Measurements from ENCODE around the gene SYK.

The SYK gene

GRCh38 chr9:90869361-90869760, 67.7 kb downstream of the SYK start:
- FAIRE-seq, result no peak
- no peak for TF ChIP-seq POLR2A (IDR thresholded peaks at IDR 0.05; ENCODE audit: low read depth, low read length)
- TF ChIP-seq TAF1 (IDR thresholded peaks at IDR 0.05; ENCODE audit: low read depth, low read length), result no peak
- no peak for TF ChIP-seq POLR2AphosphoS5 (IDR thresholded peaks at IDR 0.05; ENCODE audit: low read depth, low read length)
- no peak for TF ChIP-seq SPI1 (IDR thresholded peaks at IDR 0.05; ENCODE audit: low read depth, low read length)
- no peak for TF ChIP-seq POU2F2 (IDR thresholded peaks at IDR 0.05; ENCODE audit: low read depth, low read length)
- TF ChIP-seq PAX5 (IDR thresholded peaks at IDR 0.05; ENCODE audit: insufficient read depth, low read length, severe bottlenecking), result no peak

GRCh38 chr9:90870621-90871326, 69.2 kb downstream of the SYK start:
- TF ChIP-seq SPI1 (IDR thresholded peaks at IDR 0.05; ENCODE audit: low read depth, low read length) (no peak), PAX5 (IDR thresholded peaks at IDR 0.05; ENCODE audit: insufficient read depth, low read length, severe bottlenecking) (no peak)
- DNase-seq (ENCODE audit: insufficient read length, low spot score) (no peak), FAIRE-seq (no peak)

More at GRCh38 chr9:90869361-90869760, 67.7 kb downstream of the SYK start:
- DNase-seq (ENCODE audit: insufficient read length, low spot score), result no peak

DNA sequence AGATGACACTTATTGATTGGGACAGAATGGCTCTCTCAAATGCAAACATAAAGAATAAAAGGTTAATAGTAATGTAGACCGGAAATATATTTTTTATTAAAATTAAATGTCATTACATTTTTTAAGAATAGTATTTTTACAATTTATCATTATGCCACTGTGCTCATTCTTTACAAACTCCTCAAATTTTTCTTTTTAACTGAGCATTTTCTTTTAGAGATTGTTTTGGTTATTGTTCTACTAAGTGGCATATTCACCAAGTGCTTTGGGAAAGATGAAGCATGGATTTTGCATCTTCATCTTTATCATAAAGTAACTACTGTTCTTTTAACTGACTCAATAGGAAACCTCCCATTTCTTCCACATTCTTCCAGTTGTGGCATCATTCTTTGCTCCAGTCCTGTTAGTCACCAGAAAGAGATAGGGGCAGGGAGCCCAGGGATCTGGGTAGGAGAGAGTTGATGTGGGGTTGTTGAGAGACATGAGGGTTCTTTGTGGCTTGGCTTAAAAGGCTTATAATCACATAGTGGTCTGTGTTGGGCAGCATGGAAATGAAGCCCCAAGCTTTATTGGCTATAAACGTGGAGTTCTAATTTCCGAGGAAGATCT, 69.8 kb downstream of the SYK start:
- FAIRE-seq (no peak), DNase-seq (ENCODE audit: insufficient read length, low spot score) (no peak)
- TF ChIP-seq POLR2AphosphoS5 (IDR thresholded peaks at IDR 0.05; ENCODE audit: low read depth, low read length), result no peak
- TF ChIP-seq POU2F2 (IDR thresholded peaks at IDR 0.05; ENCODE audit: low read depth, low read length), result no peak
- no peak for TF ChIP-seq TAF1 (IDR thresholded peaks at IDR 0.05; ENCODE audit: low read depth, low read length)
- TF ChIP-seq POLR2A (IDR thresholded peaks at IDR 0.05; ENCODE audit: low read depth, low read length), result no peak
- no peak for TF ChIP-seq SPI1 (IDR thresholded peaks at IDR 0.05; ENCODE audit: low read depth, low read length)
- TF ChIP-seq PAX5 (IDR thresholded peaks at IDR 0.05; ENCODE audit: insufficient read depth, low read length, severe bottlenecking), result no peak

- TF ChIP-seq POLR2A (IDR thresholded peaks at IDR 0.05; ENCODE audit: low read depth, low read length) (no peak), SPI1 (IDR thresholded peaks at IDR 0.05; ENCODE audit: low read depth, low read length) (no peak), TAF1 (IDR thresholded peaks at IDR 0.05; ENCODE audit: low read depth, low read length) (no peak), POU2F2 (IDR thresholded peaks at IDR 0.05; ENCODE audit: low read depth, low read length) (no peak), POLR2AphosphoS5 (IDR thresholded peaks at IDR 0.05; ENCODE audit: low read depth, low read length) (no peak), PAX5 (IDR thresholded peaks at IDR 0.05; ENCODE audit: insufficient read depth, low read length, severe bottlenecking) (no peak)
- DNase-seq (ENCODE audit: insufficient read length, low spot score), result no peak
These were observed 71.2 kb downstream of the SYK start for GRCh38 chr9:90872835-90873294.

DNA sequence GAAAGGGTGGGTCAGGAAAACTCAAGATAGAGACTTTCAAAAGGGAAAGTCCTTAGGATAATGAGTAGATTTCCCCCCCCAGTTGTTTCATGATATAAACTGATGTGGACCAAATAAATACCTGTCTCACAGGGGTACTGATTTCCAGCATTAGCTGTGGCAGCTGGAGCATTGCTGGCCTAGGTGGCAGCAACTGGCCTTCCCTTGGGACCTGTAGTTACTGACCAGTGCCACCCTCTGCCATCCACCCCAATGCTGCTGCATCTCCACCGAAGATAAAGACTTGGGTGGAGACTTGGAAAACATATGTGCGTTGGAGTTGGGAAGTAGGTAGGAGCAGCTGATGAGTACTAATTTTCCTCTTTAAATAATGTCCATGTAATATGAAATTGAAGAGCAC, 71.8 kb downstream of the SYK start:
- TF ChIP-seq POLR2A (IDR thresholded peaks at IDR 0.05; ENCODE audit: low read depth, low read length) (no peak), POLR2AphosphoS5 (IDR thresholded peaks at IDR 0.05; ENCODE audit: low read depth, low read length) (no peak), POU2F2 (IDR thresholded peaks at IDR 0.05; ENCODE audit: low read depth, low read length) (no peak), TAF1 (IDR thresholded peaks at IDR 0.05; ENCODE audit: low read depth, low read length) (no peak), PAX5 (IDR thresholded peaks at IDR 0.05; ENCODE audit: insufficient read depth, low read length, severe bottlenecking) (no peak), SPI1 (IDR thresholded peaks at IDR 0.05; ENCODE audit: low read depth, low read length) (no peak)
- no peak for FAIRE-seq
- no peak for DNase-seq (ENCODE audit: insufficient read length, low spot score)

More at GRCh38 chr9:90872835-90873294, 71.2 kb downstream of the SYK start:
- peak; percentile 67 for FAIRE-seq

DNA sequence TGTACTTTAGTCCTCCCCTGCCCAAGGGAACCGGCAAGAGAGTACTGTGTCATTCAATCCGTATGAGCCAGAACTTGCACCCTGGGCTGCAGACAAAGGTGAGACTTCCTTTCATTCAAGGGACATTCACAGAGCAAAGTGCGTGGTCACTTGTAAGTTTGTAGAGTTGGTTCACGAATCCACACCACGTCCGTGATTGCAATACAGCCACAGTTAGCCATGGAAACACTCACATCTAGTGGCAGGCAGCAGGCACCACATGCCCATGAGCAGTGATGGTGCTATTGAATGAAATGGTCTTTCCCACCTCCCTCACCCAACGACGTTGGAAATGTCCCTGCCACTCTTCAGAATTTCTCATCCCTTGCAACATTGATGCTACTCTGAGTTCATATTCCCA, 72.6 kb downstream of the SYK start:
- no peak for FAIRE-seq

DNA sequence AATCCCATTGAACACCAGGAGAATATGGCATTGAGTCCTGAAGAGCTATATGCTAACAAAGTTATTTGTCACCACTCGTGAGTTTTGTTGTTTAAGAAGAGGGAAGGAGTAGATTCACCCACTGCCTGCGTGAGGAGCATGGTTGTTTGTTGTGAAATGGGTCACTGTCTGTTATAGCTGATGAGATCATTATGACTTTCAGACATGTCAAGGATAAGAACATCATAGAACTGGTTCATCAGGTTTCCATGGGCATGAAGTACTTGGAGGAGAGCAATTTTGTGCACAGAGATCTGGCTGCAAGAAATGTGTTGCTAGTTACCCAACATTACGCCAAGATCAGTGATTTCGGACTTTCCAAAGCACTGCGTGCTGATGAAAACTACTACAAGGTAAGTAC, 76.9 kb downstream of the SYK start:
- TF ChIP-seq POLR2AphosphoS5 (IDR thresholded peaks at IDR 0.05; ENCODE audit: low read depth, low read length) (no peak), PAX5 (IDR thresholded peaks at IDR 0.05; ENCODE audit: insufficient read depth, low read length, severe bottlenecking) (no peak), POLR2A (IDR thresholded peaks at IDR 0.05; ENCODE audit: low read depth, low read length) (no peak), TAF1 (IDR thresholded peaks at IDR 0.05; ENCODE audit: low read depth, low read length) (no peak), SPI1 (IDR thresholded peaks at IDR 0.05; ENCODE audit: low read depth, low read length) (no peak)
- DNase-seq (ENCODE audit: insufficient read length, low spot score) (no peak), FAIRE-seq (no peak)

More for the DNA sequence above, 72.6 kb downstream of the SYK start:
- no peak for DNase-seq (ENCODE audit: insufficient read length, low spot score)
- no peak for TF ChIP-seq SPI1 (IDR thresholded peaks at IDR 0.05; ENCODE audit: low read depth, low read length)

GRCh38 chr9:90880066-90880465, 78.4 kb downstream of the SYK start:
- TF ChIP-seq POU2F2 (IDR thresholded peaks at IDR 0.05; ENCODE audit: low read depth, low read length) (no peak), PAX5 (IDR thresholded peaks at IDR 0.05; ENCODE audit: insufficient read depth, low read length, severe bottlenecking) (no peak), TAF1 (IDR thresholded peaks at IDR 0.05; ENCODE audit: low read depth, low read length) (no peak), POLR2AphosphoS5 (IDR thresholded peaks at IDR 0.05; ENCODE audit: low read depth, low read length) (no peak), SPI1 (IDR thresholded peaks at IDR 0.05; ENCODE audit: low read depth, low read length) (no peak), POLR2A (IDR thresholded peaks at IDR 0.05; ENCODE audit: low read depth, low read length) (no peak)
- FAIRE-seq (no peak), DNase-seq (ENCODE audit: insufficient read length, low spot score) (no peak)

DNA sequence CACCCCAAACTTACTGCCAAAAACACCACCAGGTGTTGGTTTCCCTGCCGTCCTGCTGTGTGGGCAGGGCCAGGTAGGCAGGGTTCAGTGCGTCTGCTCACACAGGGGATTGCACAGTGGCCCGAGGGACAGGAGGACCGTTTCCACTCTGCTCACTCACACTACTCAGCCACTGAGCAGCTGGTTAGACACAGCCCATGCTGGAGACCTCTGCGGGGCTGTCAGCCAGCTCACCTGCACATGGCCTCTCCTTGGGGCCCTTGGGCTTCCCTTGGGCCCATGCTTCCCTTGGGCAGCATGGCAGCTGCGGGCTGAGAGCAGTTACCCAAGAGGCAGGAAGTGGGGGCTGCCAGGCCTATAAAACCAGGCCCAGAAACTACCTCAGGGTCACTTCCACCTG, 79.0 kb downstream of the SYK start:
- TF ChIP-seq PAX5 (IDR thresholded peaks at IDR 0.05; ENCODE audit: insufficient read depth, low read length, severe bottlenecking), result no peak
- TF ChIP-seq POU2F2 (IDR thresholded peaks at IDR 0.05; ENCODE audit: low read depth, low read length), result no peak
- TF ChIP-seq POLR2AphosphoS5 (IDR thresholded peaks at IDR 0.05; ENCODE audit: low read depth, low read length), result no peak
- no peak for TF ChIP-seq SPI1 (IDR thresholded peaks at IDR 0.05; ENCODE audit: low read depth, low read length)
- no peak for TF ChIP-seq TAF1 (IDR thresholded peaks at IDR 0.05; ENCODE audit: low read depth, low read length)
- TF ChIP-seq POLR2A (IDR thresholded peaks at IDR 0.05; ENCODE audit: low read depth, low read length), result no peak
- FAIRE-seq (no peak), DNase-seq (ENCODE audit: insufficient read length, low spot score) (no peak)

GRCh38 chr9:90881648-90882047, 80.0 kb downstream of the SYK start:
- FAIRE-seq, result peak; percentile 89
- peak; percentile 67 for TF ChIP-seq PAX5 (IDR thresholded peaks at IDR 0.05; ENCODE audit: insufficient read depth, low read length, severe bottlenecking)
- no peak for TF ChIP-seq SPI1 (IDR thresholded peaks at IDR 0.05; ENCODE audit: low read depth, low read length)
- DNase-seq (ENCODE audit: insufficient read length, low spot score), result peak; percentile 22

Data from GM12891 (cell line).